ENCODE results near the gene STAB1.

GRCh38 chr3:52506266-52506966, 11.3 kb downstream of the STAB1 start:
- TF ChIP-seq EGR1 (IDR thresholded peaks at IDR 0.05; ENCODE audit: borderline replicate concordance, low read depth, low read length): no peak
- TF ChIP-seq CTCF (IDR thresholded peaks at IDR 0.05; ENCODE audit: control extremely low read depth in 1 of 3, insufficient read depth in 1 of 3, low read depth in 1 of 3, low read length in 3 of 3): no peak
- TF ChIP-seq POLR2A (IDR thresholded peaks at IDR 0.05; ENCODE audit: control extremely low read depth in 1 of 2, low read depth in 2 of 2, low read length in 2 of 2): no peak
- TF ChIP-seq SP2 (IDR thresholded peaks at IDR 0.05; ENCODE audit: low read length): no peak
- TF ChIP-seq KDM1A (IDR thresholded peaks at IDR 0.05; ENCODE audit: borderline replicate concordance, low read length): no peak
- no peak for TF ChIP-seq CTBP2 (IDR thresholded peaks at IDR 0.05; ENCODE audit: borderline replicate concordance, insufficient read depth, insufficient read length, low read length)
- no peak for TF ChIP-seq RFX5 (IDR thresholded peaks at IDR 0.05; ENCODE audit: borderline replicate concordance, low read depth, low read length)
- no peak for TF ChIP-seq SRF (IDR thresholded peaks at IDR 0.05; ENCODE audit: low read depth, low read length)
- TF ChIP-seq RAD21 (IDR thresholded peaks at IDR 0.05 in 1 of 2, conservative IDR thresholded peaks at IDR 0.05 in 1 of 2; ENCODE audit: low read depth in 2 of 2, low read length in 2 of 2): no peak
